Measurements from ENCODE around the gene ZNRF2.

DNA sequence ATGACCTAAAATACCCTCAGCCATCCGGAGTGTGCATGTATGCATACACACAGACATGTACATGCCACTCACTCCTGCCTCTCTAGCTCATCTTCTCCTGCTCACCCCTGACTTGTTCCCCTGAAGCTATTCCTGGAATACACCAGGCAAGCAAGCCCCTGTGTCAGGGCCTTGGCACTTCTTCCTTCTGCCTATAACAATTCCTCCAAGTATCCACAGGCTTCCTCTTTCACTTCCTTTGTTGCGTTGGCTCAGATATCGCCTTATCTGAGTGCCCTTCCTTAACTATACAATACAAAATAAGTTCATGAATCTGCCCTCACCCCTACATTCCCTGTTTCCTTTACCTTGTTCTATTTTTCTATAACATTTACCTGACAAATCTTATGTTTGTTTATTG, 105.4 kb downstream of the ZNRF2 start:
- no peak for TF ChIP-seq EP300 (IDR thresholded peaks at IDR 0.05)
- TF ChIP-seq, protein P1, sequence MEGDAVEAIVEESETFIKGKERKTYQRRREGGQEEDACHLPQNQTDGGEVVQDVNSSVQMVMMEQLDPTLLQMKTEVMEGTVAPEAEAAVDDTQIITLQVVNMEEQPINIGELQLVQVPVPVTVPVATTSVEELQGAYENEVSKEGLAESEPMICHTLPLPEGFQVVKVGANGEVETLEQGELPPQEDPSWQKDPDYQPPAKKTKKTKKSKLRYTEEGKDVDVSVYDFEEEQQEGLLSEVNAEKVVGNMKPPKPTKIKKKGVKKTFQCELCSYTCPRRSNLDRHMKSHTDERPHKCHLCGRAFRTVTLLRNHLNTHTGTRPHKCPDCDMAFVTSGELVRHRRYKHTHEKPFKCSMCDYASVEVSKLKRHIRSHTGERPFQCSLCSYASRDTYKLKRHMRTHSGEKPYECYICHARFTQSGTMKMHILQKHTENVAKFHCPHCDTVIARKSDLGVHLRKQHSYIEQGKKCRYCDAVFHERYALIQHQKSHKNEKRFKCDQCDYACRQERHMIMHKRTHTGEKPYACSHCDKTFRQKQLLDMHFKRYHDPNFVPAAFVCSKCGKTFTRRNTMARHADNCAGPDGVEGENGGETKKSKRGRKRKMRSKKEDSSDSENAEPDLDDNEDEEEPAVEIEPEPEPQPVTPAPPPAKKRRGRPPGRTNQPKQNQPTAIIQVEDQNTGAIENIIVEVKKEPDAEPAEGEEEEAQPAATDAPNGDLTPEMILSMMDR (IDR thresholded peaks at IDR 0.05), result no peak

All from tibial nerve (tissue), 4 donors.